Astrocyte (in vitro differentiated cells and primary cell): ENCODE measurements around the gene NCLN.

ENCODE experiments used
- CTCF ChIP-seq: IDR thresholded peaks from 2 replicates; pipeline ENCODE4 v1.5.1; 2011; ENCODE audit warnings: low read depth, mild to moderate bottlenecking, inconsistent platforms, low read length, moderate library complexity; ENCODE audit not compliant: insufficient read depth
- EZH2 ChIP-seq: IDR thresholded peaks from 2 replicates; pipeline ENCODE4 v1.6.1; 2012; ENCODE audit warnings: mild to moderate bottlenecking, low read length, inconsistent platforms; ENCODE audit not compliant: insufficient read depth

- TF ChIP-seq CTCF (no peak), EZH2 (no peak)
Observed at GRCh38 chr19:3248728-3249326, 63.1 kb downstream of the NCLN start.
